CD4-positive, alpha-beta T cell treated with Interleukin-21 for 1 hour (primary cell): ENCODE data around the gene B3GALNT2.
"Not testable (repeated sequence)": the region's sequence is repeated elsewhere in the genome, so short reads cannot be mapped to it uniquely, and the experiment has no call there.

Experiments
- DNase-seq: peaks from one replicate; pipeline ENCODE4 v3.0.0-alpha.2; 2020

The B3GALNT2 gene

GRCh38 chr1:235503403-235504121 lies 690 bp downstream of the B3GALNT2 start:
- no peak for DNase-seq

DNA sequence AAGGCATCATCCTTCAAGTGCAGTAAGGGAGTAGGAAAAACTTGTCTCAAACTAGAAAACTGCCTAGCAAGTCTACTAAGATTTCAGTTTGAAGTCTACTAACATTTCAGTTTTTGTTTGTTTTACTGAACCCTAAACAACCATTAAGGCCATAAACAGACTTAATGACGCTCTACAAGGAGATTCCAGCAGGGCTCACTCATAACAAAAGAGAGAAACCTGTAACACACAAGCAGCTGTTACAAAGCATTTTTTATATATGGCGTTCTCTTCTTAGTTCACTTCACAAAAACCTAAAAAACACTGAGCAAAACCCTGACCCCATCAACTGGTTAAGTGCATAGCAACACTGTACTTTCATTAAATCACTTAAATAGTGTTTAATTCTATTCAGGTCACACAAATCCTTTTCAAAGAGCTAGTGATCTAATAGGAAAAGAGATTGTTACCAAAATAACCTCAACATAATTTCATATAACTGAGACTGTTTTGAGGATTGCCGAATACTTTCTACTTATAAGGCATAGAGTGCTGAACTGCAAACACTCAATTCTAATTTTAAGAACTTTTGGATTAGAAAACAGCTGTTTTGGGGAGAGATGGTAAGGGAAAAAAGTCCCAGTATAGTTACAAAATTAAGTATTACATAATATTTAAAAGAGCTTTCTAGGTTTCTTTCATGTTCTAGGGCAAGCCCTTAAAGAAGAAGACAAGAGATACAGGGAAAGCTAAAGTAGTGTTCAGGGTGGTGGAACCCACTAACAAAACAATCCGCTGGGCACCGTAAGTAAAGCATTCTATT lies 1.4 kb downstream of the B3GALNT2 start:
- no peak for DNase-seq

DNA sequence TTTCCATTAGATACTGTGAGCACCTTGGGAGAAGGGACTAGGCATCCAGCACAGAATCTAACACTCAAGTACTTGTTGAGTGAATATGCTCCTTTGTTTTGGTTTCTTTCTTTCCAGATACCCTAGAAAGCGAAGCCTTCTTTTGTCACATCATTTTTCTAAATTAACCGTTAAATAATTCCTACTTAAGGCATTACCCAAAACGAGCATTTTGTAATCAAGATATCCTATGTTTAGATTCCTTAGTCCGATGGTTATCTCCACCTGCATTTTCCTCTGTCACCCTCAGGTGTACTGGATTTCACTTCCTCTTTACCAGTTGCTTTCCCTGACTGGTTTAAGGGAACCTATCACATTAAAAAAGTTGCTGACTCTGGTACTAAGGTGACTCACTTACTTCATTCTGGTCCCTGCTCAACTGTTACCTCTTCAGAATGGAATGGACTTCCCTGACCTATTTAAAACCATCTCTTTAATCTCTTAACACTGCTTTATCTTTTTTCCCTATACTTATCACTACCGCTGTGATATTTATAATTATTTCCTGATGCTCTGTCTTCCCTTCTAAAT lies 3.2 kb downstream of the B3GALNT2 start:
- DNase-seq, result no peak

- DNase-seq, result no peak
Observed at GRCh38 chr1:235495551-235495950, 8.7 kb downstream of the B3GALNT2 start.

- DNase-seq, result no peak
Observed at GRCh38 chr1:235495030-235495429, 9.2 kb downstream of the B3GALNT2 start.

GRCh38 chr1:235494531-235494930 lies 9.7 kb downstream of the B3GALNT2 start:
- DNase-seq, result no peak

DNA sequence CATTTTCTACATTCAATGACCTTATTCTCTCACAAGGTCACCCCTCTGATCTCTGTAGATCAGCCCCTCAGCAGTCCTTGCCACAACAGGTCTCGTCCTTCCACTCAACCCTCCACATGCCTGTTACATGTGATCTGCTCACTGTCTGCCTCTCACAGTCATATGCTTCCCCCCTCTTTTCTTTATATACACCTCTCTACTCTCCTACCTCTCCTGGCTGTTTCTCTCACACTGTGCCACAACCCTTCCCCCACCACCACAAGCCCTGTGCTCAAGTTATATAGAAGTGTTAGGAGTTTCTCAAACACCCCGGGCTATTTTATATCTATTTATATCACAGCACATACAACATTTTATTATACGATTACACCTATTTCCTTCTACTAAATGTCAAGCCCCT lies 12.6 kb downstream of the B3GALNT2 start:
- DNase-seq, result no peak

- no peak for DNase-seq
Observed at GRCh38 chr1:235486321-235486720, 17.9 kb downstream of the B3GALNT2 start.

- DNase-seq, result no peak
Observed at GRCh38 chr1:235485558-235485957, 18.7 kb downstream of the B3GALNT2 start.

DNA sequence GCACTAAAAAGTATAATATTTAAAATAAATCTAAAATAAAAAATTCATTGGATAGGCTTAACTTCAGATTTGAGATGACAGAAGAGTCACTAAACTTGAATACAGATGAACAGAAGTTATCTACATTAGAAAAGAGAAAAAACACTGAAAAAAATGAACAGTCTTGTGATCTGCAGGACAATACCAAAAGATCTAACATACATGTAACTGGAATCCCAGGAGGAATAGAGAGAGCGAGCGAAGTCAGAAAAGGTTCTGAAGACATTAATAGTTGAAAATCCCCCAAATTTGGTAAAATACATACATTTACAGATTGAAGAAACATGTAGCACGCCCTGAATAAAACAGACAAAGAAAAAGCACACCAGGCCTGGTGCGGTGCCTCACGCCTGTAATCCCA lies 21.2 kb downstream of the B3GALNT2 start:
- DNase-seq, result no peak

DNA sequence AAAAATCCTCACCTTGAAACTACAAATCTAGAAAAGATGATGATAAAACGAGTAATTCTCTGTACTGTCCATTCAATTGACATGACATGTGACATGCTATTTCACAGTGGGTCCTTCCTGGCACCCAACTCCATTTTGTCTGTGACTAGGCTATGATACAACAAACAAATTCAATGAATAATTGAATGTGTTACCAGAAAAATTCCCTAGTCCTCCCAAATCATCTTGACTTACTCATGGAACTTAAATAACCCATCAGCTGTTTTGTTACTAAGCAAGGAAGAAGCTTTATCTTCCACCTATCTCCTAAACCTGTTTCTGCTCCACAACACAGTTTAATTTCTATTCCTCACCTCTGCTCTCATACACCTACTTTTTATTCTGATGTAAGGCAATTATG lies 30.4 kb downstream of the B3GALNT2 start:
- no peak for DNase-seq

DNA sequence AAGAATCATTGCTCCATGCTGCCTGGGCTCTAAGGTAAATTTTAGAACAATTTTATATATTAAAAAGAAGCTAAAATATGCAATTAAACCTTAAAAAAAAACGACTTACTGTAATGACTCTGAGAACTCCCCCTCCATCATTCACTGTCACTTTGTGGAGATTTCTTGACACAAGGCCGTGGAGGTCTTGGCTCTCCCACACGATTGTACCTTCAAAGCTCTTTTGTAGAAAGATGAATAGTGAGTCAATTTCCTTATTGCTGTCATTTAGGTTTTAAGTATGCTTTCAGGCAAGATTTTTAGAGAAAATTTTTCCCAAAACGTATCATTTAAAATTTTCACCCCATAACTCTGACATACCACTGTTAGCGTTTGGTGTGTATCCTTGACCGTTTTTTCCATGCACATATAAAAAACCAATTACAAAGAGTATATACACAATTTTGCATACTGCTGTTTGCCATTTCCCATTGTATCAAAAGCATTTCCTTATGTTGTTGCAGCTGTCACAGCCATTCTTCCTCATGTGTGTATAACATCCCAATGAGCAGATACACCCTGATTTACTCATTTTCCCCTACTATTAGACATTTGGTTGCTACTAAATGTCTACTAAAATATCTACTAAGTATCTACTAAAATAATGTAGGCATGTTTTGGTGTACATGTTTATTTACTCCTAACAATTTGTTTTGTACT lies 33.4 kb downstream of the B3GALNT2 start:
- DNase-seq, result no peak

- not testable (repeated sequence) for DNase-seq
Observed at GRCh38 chr1:235469897-235470296, 34.4 kb downstream of the B3GALNT2 start.

DNA sequence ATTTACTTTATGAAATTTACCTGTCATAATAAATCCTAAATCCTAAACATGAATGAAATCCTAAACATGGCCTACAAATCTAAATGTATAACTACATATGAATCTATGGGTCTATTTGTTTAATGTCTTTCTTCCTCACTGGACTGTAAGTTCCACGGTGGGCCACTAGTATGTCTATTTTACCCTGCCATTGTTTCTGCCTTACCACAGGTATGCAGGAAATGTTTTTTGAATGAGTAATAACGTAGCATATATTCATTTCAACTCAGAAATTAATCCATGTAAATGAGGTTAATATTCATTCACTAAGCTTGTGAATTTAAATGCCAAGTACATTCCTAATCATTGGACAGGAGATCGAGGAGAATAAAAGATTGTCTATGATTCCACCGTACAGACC lies 35.3 kb downstream of the B3GALNT2 start:
- no peak for DNase-seq

DNA sequence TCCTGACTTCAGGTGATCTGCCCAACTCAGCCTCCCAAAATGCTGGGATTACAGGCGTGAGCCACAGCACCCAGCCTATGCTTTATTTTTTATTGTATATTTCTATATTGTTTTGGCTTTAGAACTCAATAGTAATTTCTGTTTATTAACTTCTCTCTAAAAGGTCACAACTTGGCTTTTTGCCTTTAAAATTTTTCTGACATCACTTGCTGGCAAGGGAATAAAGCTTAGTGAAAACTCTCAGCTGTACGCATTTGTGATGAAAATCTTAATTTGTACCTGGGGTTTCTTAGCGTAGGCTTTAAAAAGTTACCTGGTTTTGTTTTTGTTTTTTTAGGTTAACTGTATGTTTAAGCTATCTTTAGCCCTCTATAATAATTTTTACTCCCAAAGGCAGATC lies 36.2 kb downstream of the B3GALNT2 start:
- no peak for DNase-seq

- DNase-seq, result no peak
Observed at GRCh38 chr1:235465066-235465465, 39.2 kb downstream of the B3GALNT2 start.

DNA sequence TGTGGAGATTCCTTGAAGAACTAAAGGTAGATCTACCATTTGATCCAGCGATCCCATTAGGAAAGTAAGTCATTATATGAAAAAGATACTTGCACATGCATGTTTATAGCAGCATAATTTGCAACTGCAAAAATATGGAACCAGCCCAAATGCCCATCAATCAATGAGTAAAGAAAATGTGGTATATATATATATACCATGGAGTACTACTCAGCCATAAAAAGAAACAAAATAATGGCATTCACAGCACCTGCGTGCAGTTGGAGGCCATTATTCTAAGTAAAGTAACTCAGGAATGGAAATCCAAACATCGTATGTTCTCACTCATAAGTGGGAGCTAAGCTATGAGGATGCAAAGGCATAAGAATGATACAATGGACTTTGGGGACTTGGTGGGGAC lies 41.4 kb downstream of the B3GALNT2 start:
- DNase-seq, result not testable (repeated sequence)

DNA sequence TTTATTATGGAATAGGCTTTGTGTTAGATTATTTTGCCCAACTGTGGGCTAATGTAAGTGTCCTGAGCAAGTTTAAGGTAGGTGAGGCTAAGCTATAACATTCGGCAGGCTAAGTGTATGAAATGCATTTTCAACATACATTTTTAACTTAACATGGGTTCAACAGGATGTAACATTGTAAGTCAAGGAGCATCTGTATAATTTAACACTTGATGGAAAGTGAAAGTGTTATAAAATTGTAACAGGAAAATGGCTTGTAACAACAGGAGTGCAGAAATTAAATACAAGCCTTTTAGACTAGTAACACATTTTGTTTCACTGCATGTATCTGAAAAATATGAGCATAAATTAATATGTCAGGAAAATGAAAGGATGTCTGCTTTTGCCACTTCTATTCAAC lies 42.3 kb downstream of the B3GALNT2 start:
- DNase-seq, result no peak

GRCh38 chr1:235460770-235461169 lies 43.5 kb downstream of the B3GALNT2 start:
- DNase-seq, result no peak

GRCh38 chr1:235457856-235458255 lies 46.4 kb downstream of the B3GALNT2 start:
- DNase-seq, result not testable (repeated sequence)

GRCh38 chr1:235455823-235456222 lies 48.4 kb downstream of the B3GALNT2 start:
- no peak for DNase-seq

DNA sequence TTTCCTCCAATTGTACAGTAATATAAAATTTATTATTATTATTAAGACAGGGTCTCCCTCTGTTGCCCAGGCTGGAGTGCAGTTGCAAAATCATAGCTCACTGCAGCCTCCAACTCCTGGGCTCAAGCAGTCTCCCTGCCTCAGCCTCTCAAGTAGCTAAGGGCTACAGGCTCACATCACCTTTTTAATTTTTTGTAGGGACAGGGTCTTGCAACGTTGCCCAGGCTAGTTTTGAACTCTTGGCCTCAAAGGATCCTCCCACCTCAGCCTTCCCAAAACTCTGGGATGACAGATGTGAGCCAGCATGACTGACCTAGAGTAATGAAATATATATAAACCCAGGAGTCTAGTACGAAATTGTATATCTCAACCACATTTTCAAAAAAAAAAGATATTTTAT lies 49.2 kb downstream of the B3GALNT2 start:
- no peak for DNase-seq

DNA sequence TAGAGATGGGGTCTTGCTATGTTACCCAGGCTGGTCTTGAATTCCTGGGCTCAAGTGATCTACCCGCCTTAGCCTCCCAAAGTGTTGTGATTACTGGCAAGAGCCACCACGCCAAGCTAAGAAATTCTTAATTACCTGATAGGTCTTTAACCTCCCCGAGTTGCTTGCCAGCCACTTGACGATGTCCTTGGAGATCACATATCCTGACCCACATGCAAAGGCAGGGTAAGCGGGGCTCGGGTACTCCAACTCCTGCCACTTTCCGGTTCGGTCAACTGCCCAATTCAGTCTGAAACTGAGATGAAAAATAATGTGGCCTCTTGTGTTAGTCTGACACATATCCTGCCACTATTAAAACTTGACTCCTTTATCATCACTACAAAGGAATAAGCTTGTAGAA lies 50.2 kb downstream of the B3GALNT2 start:
- no peak for DNase-seq
